Stimulated activated memory B cell treated with anti-CD40 and anti-IgM and Interleukin-4, amounts not matched to agents 10 μg/mL and 1 μg/mL and 100 μg/mL, for 72 hours (primary cell): ENCODE results near the gene METTL21A.
"Not testable (repeated sequence)": the region's sequence is repeated elsewhere in the genome, so short reads cannot be mapped to it uniquely, and the experiment has no call there.

ENCODE experiments used
- ATAC-seq: fragments of 150-1000 bp; cut with Tn5 transposase; 2 replicates; pipeline ENCODE4 v1.10.0; 2021
- H3K27ac Mint-ChIP-seq: one replicate; pipeline ENCODE4 v1.8.0; 2022; ENCODE audit warnings: mild to moderate bottlenecking, mixed read lengths
- H3K27me3 Mint-ChIP-seq: one replicate; pipeline ENCODE4 v1.8.0; 2022; ENCODE audit warnings: mixed read lengths
- H3K36me3 Mint-ChIP-seq: one replicate; pipeline ENCODE4 v1.8.0; 2022; ENCODE audit warnings: mixed read lengths
- H3K4me1 Mint-ChIP-seq: one replicate; pipeline ENCODE4 v1.8.0; 2022; ENCODE audit warnings: mixed read lengths
- H3K4me3 Mint-ChIP-seq: one replicate; pipeline ENCODE4 v1.8.0; 2022; ENCODE audit warnings: mild to moderate bottlenecking, moderate library complexity, mixed read lengths
- H3K9me3 Mint-ChIP-seq: one replicate; pipeline ENCODE4 v1.8.0; 2022; ENCODE audit warnings: mixed read lengths

METTL21A gene

DNA sequence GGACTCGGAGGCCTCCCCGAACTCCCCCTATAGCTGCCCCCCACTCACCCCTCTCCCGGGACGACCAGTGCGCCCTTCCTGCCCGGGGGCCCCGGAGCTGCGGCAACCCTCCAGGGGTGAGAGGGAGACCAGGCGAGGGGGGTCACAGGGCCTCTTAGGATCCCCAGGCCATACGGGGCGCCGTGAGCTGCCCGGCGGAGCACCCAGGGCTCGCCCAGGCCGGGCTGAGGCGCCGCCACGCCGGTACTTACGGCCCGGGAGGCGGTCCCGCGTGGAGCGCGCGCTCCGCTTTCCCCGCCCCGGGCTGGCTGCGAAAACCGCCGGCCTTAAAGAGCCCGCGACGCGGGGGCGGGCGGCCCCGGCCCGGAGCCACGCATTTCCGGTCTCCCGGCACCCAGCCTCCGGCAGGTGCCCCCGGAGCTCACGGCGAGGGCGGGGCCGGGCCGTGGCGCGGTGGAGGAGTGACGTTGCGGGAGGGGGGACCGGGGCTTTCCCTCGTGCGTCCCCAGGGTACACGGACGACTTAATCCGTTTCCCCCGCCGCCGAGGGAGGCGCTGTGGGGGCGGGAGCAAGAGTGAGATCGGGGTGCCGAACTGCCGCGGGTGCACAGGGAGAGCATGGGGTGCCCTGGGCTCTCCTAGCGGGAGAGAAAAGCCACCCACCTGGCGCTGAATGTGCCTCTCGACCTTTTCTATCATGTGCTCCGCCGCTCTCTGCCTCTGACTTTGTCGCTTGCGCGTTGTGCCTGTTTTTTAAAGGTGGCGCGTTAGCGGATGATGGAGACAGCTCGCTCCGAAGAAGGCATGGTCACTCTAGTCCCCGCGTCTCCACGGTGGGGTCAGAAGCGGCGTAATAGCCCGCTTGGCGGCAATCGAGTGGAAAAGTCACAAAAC is at the start of gene METTL21A:
Gene METTL21A (minus strand): TSS at position 381 of the 894 bp plus-strand sequence. CDS start 1,019 bp downstream, outside the sequence.
- H3K27ac Mint-ChIP-seq: peak within 1 kb of the TSS; percentile 97
- no peaks in the 10 kb centered on the region for H3K27me3 Mint-ChIP-seq
- H3K36me3 Mint-ChIP-seq: peaks cover 16% of the 10 kb centered on the region
- peaks cover 61% of the 10 kb centered on the region for H3K4me1 Mint-ChIP-seq
- ATAC-seq: peak; percentile 91
- no peaks in the 10 kb centered on the region for H3K9me3 Mint-ChIP-seq
- H3K4me3 Mint-ChIP-seq: peak within 1 kb of the TSS; percentile 89

DNA sequence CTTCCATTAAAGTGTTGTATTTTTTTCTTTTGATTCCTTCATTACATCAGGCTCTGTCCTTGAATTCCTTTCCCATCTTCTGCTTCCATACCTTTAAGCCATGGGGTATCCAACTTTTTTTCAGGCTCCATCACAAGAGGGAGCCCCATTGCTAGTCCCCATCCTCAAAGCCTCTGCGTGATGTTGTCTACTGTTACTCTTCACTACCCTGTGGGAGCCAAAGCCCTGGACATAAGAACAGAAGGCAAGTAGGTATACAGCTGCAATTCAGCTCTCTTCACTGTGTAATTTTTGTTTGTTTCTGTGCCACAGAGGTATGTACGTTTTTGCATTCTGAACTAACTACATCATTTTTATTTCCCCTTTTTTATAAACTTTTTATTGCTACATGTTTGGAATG is 49.6 kb upstream of the METTL21A start:
- Mint-ChIP-seq H3K9me3 (no peaks in the 10 kb centered on the region), H3K27me3 (no peaks in the 10 kb centered on the region), H3K4me1 (peaks cover 21% of the 10 kb centered on the region), H3K4me3 (no peak overlapping the region), H3K36me3 (peaks cover 17% of the 10 kb centered on the region), H3K27ac (no peak overlapping the region)
- no peak for ATAC-seq

DNA sequence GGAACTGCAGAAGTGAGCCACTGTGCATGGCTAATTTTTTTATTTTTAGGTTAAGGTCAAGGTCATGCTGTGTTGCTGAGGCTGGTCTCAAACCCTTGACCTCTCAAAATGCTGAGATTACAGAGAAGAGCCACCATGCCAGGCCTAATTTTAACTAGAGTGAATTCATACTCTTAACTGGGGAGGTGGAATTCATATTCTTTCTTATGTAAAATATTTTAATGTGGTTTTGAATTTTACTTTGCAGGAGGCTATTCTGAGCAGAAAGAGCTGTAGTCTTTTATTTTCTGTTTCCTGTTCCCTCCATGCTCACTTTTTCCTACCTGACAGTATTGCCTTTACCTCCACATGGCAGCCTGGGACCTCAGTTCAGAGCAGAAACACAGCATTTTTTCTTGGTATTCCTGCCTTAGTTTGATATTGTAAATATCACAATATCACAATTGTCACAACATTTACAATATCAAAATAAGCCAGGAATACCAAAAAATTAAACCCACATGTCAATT is 49.1 kb upstream of the METTL21A start:
- H3K4me3 Mint-ChIP-seq: no peak overlapping the region
- H3K27me3 Mint-ChIP-seq: no peaks in the 10 kb centered on the region
- H3K4me1 Mint-ChIP-seq: peaks cover 21% of the 10 kb centered on the region
- no peak for ATAC-seq
- H3K9me3 Mint-ChIP-seq: no peaks in the 10 kb centered on the region
- H3K27ac Mint-ChIP-seq: no peak overlapping the region
- H3K36me3 Mint-ChIP-seq: peaks cover 19% of the 10 kb centered on the region

DNA sequence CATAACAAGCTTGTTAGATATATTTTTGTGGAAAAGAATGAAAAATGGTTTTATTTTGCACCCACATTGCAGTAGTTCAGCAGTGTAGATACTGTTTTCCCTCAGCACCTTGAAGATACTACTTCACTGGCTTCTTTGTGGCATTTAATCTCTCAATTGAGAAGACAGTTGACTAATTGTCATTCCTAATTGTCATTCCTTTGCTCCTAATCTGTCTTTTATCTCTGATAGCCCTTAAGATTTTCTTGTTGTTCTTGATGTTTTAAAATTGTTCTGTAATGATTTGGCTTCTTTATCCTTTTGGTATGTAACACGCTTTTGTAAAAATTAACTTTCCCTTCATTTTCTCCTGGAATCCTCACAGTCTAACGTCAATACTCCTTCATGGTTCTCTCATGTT is 48.2 kb upstream of the METTL21A start:
- Mint-ChIP-seq H3K9me3 (no peaks in the 10 kb centered on the region), H3K27ac (no peak overlapping the region), H3K36me3 (peaks cover 25% of the 10 kb centered on the region), H3K4me1 (peaks cover 27% of the 10 kb centered on the region), H3K27me3 (no peaks in the 10 kb centered on the region), H3K4me3 (no peak overlapping the region)
- no peak for ATAC-seq

DNA sequence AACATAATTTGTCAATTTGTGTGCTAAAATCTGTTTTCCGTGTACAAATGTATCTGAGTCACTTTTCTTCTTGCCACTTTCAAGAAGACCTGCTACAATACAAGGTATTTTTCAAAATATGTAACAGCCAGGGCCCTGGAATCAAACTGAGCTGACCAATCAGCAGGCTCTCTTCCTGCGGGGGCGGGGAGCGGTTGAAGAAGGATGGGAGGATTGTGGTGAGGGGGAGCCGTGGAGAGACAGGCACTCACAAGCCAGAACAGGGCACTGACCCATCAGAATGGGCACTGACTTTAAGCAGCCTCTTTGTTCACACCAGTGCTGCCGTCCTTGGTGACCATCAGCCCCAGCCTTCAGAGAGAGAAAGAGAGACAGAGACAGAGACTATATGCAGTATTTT is 45.7 kb upstream of the METTL21A start:
- Mint-ChIP-seq H3K4me3 (no peak overlapping the region), H3K27ac (no peak overlapping the region), H3K9me3 (no peaks in the 10 kb centered on the region), H3K36me3 (peaks cover 21% of the 10 kb centered on the region), H3K27me3 (no peaks in the 10 kb centered on the region), H3K4me1 (peaks cover 28% of the 10 kb centered on the region)
- ATAC-seq: no peak

DNA sequence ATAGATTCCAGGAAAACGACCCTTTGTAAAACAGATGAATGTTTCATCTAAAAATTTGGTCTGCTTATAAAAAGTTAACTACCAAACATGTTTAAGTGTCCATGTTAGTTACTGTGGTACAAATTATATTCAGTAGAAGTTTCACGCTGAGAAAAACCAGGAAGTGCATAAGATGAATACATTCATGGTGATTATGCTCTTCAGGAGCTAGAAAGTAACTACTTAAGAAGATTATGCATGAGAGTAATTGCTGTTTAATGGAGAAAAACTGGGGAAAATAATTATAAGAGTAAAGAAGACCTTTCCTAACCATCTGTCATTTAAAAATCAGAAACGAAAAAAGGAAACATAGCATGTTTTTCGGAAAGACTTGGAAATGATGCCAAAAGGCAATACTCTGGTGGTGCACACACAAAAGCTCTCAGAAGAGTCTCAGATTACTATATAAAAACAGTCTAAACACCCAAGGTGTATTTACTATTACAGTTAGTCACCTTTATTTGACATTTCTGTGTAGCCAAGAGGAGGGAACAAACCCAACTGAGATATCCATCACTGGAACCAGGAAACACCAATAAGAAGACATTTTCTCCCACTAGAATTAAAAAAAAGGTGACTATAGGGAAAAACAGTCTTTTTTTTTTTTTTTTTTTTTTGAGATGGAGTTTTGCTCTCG is 38.8 kb upstream of the METTL21A start:
- Mint-ChIP-seq H3K4me3 (peak overlapping the region; percentile 76), H3K4me1 (peaks cover 66% of the 10 kb centered on the region), H3K36me3 (peaks cover 3% of the 10 kb centered on the region), H3K9me3 (peaks cover 4% of the 10 kb centered on the region), H3K27ac (peak overlapping the region; percentile 95), H3K27me3 (no peaks in the 10 kb centered on the region)
- ATAC-seq: no peak

DNA sequence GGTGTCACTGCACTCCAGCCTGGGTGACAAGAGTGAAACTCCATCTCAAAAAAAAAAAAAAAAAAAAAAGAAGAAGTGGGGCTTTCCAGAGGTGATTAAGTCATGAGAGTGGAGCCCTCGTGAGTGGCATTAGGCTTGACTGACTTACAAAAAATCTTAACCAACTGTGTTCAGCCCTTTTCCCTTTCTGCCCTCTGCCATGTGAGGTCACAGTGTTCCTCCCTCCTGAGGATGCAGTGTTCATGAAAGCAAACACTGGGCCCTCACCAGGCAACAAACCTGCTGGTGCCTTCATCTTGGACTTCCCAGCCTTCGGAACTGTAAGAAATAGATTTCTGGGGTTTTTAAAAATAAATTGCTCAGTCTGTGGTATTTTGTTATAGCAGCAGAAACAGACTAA is 37.0 kb upstream of the METTL21A start:
- Mint-ChIP-seq H3K4me3 (peak overlapping the region; percentile 76), H3K27ac (peak overlapping the region; percentile 95), H3K9me3 (peaks cover 4% of the 10 kb centered on the region), H3K4me1 (peaks cover 60% of the 10 kb centered on the region), H3K27me3 (no peaks in the 10 kb centered on the region), H3K36me3 (no peaks in the 10 kb centered on the region)
- ATAC-seq: peak; percentile 97

DNA sequence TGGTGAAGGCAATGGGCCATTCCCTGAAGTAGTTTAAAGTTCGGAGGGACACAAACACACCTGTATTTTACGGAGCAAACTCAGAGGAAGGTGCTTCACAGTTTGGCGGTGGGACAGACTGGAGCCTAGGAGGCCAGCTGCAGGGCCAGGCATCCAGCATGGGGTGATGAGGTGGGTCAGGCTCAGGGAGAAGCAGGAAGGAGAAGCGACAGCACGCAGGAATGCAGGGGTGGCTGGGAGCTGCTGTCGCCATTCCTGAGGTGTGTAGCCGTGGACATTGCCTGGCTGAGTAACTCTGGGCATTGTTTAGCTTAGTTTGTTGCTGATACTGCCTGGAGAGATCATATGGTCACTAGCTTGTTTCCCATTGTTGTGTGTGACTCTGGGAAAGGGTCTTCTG is 35.8 kb upstream of the METTL21A start:
- no peaks in the 10 kb centered on the region for H3K36me3 Mint-ChIP-seq
- H3K4me1 Mint-ChIP-seq: peaks cover 50% of the 10 kb centered on the region
- no peak for ATAC-seq
- H3K27ac Mint-ChIP-seq: peak overlapping the region; percentile 95
- peaks cover 5% of the 10 kb centered on the region for H3K9me3 Mint-ChIP-seq
- no peaks in the 10 kb centered on the region for H3K27me3 Mint-ChIP-seq
- H3K4me3 Mint-ChIP-seq: no peak overlapping the region

DNA sequence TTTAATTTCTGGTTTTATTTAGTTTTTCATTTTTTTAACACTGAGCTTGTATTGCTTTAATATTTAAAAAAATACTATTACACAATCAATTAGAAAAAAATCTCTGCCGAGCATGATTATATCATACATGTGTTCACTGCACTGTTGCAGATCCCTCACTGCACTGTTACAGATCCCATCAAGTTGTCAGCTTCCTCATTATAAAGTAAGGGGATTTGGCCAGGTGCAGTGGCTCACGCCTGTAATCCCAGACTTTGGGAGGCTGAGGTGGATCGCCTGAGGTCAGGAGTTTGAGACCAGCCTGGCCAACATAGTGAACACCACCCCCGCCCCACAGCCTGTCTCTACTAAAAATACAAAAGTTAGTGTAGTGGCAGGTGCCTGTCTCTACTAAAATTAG is 33.0 kb upstream of the METTL21A start:
- H3K9me3 Mint-ChIP-seq: peaks cover 7% of the 10 kb centered on the region
- no peak overlapping the region for H3K27ac Mint-ChIP-seq
- ATAC-seq: no peak
- H3K36me3 Mint-ChIP-seq: no peaks in the 10 kb centered on the region
- H3K27me3 Mint-ChIP-seq: no peaks in the 10 kb centered on the region
- H3K4me3 Mint-ChIP-seq: no peak overlapping the region
- H3K4me1 Mint-ChIP-seq: peaks cover 27% of the 10 kb centered on the region

DNA sequence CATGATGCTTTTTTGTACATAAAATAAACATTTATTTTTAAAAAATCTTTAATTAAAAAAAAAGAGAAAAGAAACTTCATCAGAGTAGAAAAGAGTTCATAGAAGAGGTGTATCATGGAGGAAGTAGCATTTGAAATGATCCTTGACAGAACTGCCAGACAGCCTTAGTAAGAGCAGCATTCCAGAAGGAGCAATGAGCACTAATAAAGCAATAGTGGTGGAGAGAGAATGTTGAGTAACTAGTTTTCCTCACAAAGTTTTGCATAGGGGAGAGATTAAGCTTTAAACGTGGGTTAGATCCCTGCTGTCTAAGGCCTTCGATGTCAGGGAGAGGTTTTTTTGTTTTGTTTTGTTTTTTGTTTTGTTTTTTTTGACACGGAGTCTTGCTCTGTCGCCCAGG is 29.8 kb upstream of the METTL21A start:
- H3K27me3 Mint-ChIP-seq: no peaks in the 10 kb centered on the region
- H3K9me3 Mint-ChIP-seq: peaks cover 2% of the 10 kb centered on the region
- ATAC-seq: no peak
- no peak overlapping the region for H3K27ac Mint-ChIP-seq
- no peaks in the 10 kb centered on the region for H3K36me3 Mint-ChIP-seq
- no peak overlapping the region for H3K4me3 Mint-ChIP-seq
- H3K4me1 Mint-ChIP-seq: peaks cover 6% of the 10 kb centered on the region

DNA sequence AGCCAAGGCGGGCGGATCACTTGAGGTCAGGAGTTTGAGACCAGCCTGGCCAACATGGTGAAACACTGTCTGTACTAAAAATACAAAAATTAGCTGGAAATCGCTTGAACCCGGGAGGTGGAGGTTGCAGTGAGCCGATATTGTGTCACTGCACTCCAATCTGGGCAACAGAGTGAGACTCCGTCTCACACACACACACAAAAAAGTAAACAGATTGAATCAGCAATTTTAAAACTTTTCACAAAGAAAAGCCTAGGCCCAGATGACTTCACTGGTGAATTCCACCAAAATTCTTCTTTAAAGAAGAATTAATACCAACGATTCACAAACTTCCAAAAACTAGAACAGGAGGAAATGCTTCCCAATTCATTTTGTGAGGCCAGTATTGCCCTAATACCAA is 21.4 kb upstream of the METTL21A start:
- H3K36me3 Mint-ChIP-seq, H3K4me1 Mint-ChIP-seq, ATAC-seq, H3K4me3 Mint-ChIP-seq, H3K27me3 Mint-ChIP-seq, H3K9me3 Mint-ChIP-seq, H3K27ac Mint-ChIP-seq: not testable (repeated sequence)

DNA sequence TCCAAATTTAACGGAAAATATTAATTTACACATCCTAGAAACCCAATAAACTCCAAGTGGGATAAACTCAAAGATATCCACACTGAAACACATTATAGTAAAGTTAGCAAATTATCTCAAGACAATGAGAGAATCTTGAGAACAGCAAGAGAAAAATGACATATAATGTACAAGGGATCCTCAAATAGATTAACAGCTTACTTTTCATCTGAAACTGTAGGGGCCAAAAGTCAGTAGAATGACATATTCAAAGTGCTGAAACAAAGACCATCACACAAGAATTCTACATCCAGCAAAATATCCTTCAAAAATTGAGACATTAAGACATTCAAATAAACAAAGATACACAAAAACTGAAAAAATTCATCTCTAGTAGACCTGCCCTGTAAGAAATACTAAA is 18.7 kb upstream of the METTL21A start:
- no peaks in the 10 kb centered on the region for H3K27me3 Mint-ChIP-seq
- no peaks in the 10 kb centered on the region for H3K36me3 Mint-ChIP-seq
- H3K9me3 Mint-ChIP-seq: no peaks in the 10 kb centered on the region
- no peak overlapping the region for H3K4me3 Mint-ChIP-seq
- no peaks in the 10 kb centered on the region for H3K4me1 Mint-ChIP-seq
- H3K27ac Mint-ChIP-seq: no peak overlapping the region
- no peak for ATAC-seq

DNA sequence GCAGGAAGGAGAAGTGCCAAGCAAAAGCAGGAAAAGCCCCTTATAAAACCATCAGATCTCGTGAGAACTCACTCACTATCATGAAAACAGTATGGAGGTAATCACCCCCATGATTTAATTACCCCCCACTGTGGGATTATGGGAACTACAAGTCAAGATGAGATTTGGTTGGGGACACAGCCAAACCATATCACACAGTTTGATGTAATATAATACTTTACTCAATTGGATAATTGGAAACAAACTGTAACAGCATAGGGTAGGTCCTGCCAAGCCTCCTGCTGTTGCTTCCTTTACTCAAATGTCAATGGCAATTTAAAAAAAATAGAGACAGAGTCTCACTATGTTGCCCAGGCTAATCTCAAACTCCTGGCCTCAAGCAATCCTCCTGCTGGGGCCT is 15.5 kb upstream of the METTL21A start:
- no peaks in the 10 kb centered on the region for H3K36me3 Mint-ChIP-seq
- H3K27me3 Mint-ChIP-seq: no peaks in the 10 kb centered on the region
- H3K4me3 Mint-ChIP-seq: no peak overlapping the region
- ATAC-seq: no peak
- no peak overlapping the region for H3K27ac Mint-ChIP-seq
- no peaks in the 10 kb centered on the region for H3K9me3 Mint-ChIP-seq
- peaks cover 6% of the 10 kb centered on the region for H3K4me1 Mint-ChIP-seq

DNA sequence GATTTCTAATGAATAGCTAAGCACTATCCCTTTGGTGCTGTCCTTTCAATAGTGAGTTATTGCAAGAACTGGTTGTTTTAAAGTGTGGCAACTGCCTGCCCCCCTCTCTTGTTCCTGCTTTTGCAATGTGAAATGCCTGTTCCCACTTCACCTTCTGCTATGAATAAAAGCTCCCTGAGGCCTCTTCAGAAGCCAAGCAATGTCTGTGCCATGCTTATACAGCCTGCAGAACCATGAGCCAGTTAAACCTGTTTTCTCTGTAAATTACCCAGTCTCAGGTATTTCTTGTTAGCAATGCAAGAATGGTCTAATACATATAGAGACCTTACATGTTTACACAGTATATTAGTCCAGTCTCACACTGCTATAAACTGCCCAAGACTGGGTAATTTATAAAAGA is 15.0 kb upstream of the METTL21A start:
- no peaks in the 10 kb centered on the region for H3K36me3 Mint-ChIP-seq

DNA sequence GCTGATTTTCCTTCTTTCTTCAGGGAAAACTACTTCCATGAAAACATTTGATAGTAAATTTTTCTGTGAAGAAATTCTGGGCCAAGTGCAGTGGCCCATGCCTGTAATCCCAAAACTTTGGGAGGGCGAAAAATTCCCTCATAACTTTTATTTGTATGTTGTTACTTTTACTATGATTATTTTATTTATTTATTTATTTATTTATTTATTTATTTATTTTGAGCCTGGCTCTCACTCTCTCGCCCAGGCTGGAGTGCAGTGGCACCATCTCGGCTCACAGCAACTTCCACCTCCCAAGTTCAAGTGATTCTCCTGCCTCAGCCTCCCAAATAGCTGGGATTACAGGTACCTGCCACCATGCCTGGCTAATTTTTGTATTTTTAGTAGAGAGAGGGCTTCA is 14.1 kb upstream of the METTL21A start:
- not testable (repeated sequence) for H3K4me3 Mint-ChIP-seq, H3K27me3 Mint-ChIP-seq, H3K27ac Mint-ChIP-seq, H3K4me1 Mint-ChIP-seq, ATAC-seq, H3K36me3 Mint-ChIP-seq, H3K9me3 Mint-ChIP-seq

More for the DNA sequence above, 15.0 kb upstream of the METTL21A start:
- H3K27ac Mint-ChIP-seq: no peak overlapping the region
- no peaks in the 10 kb centered on the region for H3K27me3 Mint-ChIP-seq
- no peaks in the 10 kb centered on the region for H3K9me3 Mint-ChIP-seq
- H3K4me3 Mint-ChIP-seq: no peak overlapping the region
- no peak for ATAC-seq
- peaks cover 9% of the 10 kb centered on the region for H3K4me1 Mint-ChIP-seq
